Right atrium auricular region (tissue), 2 donors: ENCODE data around the gene OSGEP. TPM values are rescaled to one million over a fixed set of nuclear protein-coding genes. Genes with fewer than 3 reads are reported as not detected.

Source experiments
- DNase-seq: peaks from one replicate; pipeline ENCODE4 v3.0.0-alpha.2; 2019; ENCODE audit warnings: low spot score
- H3K27ac ChIP-seq, 2 donors: fragments of 200-600 bp; sonication (generic); 1 replicate in 1 of 2; 2 replicates in 1 of 2; pipeline ENCODE4 v1.5.1; 2016 to 2019
- H3K27me3 ChIP-seq, 2 donors: fragments of 200-600 bp; sonication (generic); one replicate each; pipeline versions ENCODE4 v1.5.1 to v1.6.0; 2017 to 2019
- H3K36me3 ChIP-seq: fragments of 200-600 bp; sonication (generic); one replicate; pipeline ENCODE4 v1.5.1; 2016
- H3K4me1 ChIP-seq, 2 donors: fragments of 200-600 bp; sonication (generic); one replicate each; pipeline versions ENCODE4 v1.5.1 to v1.6.0; 2017 to 2019
- H3K4me3 ChIP-seq, 2 donors: fragments of 200-600 bp; sonication (generic); 1 replicate in 1 of 2; 2 replicates in 1 of 2; pipeline ENCODE4 v1.5.1; 2017 to 2019; ENCODE audit warnings: mild to moderate bottlenecking in 1 of 2, moderate library complexity in 1 of 2
- H3K9me3 ChIP-seq, 2 donors: fragments of 200-600 bp; sonication (generic); one replicate each; pipeline ENCODE4 v1.5.1; 2019
- CTCF ChIP-seq, 2 donors: fragments of 200-600 bp; sonication (generic); IDR thresholded peaks; one replicate each; pipeline ENCODE4 v1.5.1; 2019; ENCODE audit warnings: antibody characterized with exemption in 2 of 2
- total RNA-seq, 2 donors: library from RNA; depleted of rRNA; stranded (reverse); fragments of >200 nt; gene quantifications; one replicate each; pipeline ENCODE4 v1.1.0, GENCODE V29; 2016

Gene OSGEP
- total RNA-seq, 2 donors from 2014 or later: 23.8 to 30.1 TPM

GRCh38 chr14:20400589-20400964 is 54.0 kb downstream of the OSGEP start:
- H3K4me3 ChIP-seq: no peak overlapping the region
- H3K4me1 ChIP-seq: no peaks in the 10 kb centered on the region
- peaks cover 93% of the 10 kb centered on the region for H3K36me3 ChIP-seq
- no peaks in the 10 kb centered on the region for H3K27me3 ChIP-seq
- no peaks in the 10 kb centered on the region for H3K9me3 ChIP-seq
- no peak overlapping the region for H3K27ac ChIP-seq
- TF ChIP-seq CTCF (IDR thresholded peaks at IDR 0.05): no peak
- DNase-seq: no peak

GRCh38 chr14:20397511-20397910 is 57.1 kb downstream of the OSGEP start:
- TF ChIP-seq CTCF (IDR thresholded peaks at IDR 0.05): no peak
- no peaks in the 10 kb centered on the region for H3K4me1 ChIP-seq

More at GRCh38 chr14:20397511-20397910, 57.1 kb downstream of the OSGEP start:
- Histone ChIP-seq H3K36me3 (peaks cover 78% of the 10 kb centered on the region), H3K27me3 (no peaks in the 10 kb centered on the region), H3K4me3 (no peak overlapping the region), H3K27ac (no peak overlapping the region), H3K9me3 (no peaks in the 10 kb centered on the region)
- DNase-seq: no peak

Other genes starting within 250 kb of the OSGEP start
- gene OR11H6, start 231.1 kb downstream of the OSGEP start, total RNA-seq: not detected
- not detected for gene OR11H7, start 225.8 kb downstream of the OSGEP start, total RNA-seq
- gene OR11H4, start 215.5 kb downstream of the OSGEP start, total RNA-seq: not detected
- gene TTC5, start 148.9 kb downstream of the OSGEP start, total RNA-seq: 1 to 10 TPM; 4.3 to 7.7 TPM
- 10 to 100 TPM; 52.9 to 71.1 TPM for gene CCNB1IP1, start 121.5 kb downstream of the OSGEP start, total RNA-seq
- gene PARP2, start 111.2 kb downstream of the OSGEP start, total RNA-seq: 1 to 10 TPM; 6.5 to 8.9 TPM
- 10 to 100 TPM in 1 of 2 donors, 1 to 10 TPM in 1; 6.9 to 11.9 TPM for gene TEP1, start 41.3 kb downstream of the OSGEP start, total RNA-seq
- gene KLHL33, start 18.6 kb downstream of the OSGEP start, total RNA-seq: under 1 TPM; 0.35 to 0.44 TPM
- gene APEX1, start 414 bp upstream of the OSGEP start, total RNA-seq: 10 to 100 TPM; 72.6 to 97.6 TPM
- 10 to 100 TPM in 1 of 2 donors, 1 to 10 TPM in 1; 9.8 to 13.3 TPM for gene PIP4P1, start 6.6 kb upstream of the OSGEP start, total RNA-seq
- 10 to 100 TPM in 1 of 2 donors, 1 to 10 TPM in 1; 7.4 to 25.2 TPM for gene PNP, start 14.6 kb upstream of the OSGEP start, total RNA-seq
- gene RNASE10, start 50.7 kb upstream of the OSGEP start, total RNA-seq: not detected
- not detected for gene RNASE9, start 106.2 kb upstream of the OSGEP start, total RNA-seq
- gene RNASE11, start 133.2 kb upstream of the OSGEP start, total RNA-seq: not detected
- gene RNASE12, start 136.6 kb upstream of the OSGEP start, total RNA-seq: not detected
- not detected for gene OR6S1, start 186.9 kb upstream of the OSGEP start, total RNA-seq
- gene RNASE4, start 229.7 kb upstream of the OSGEP start, total RNA-seq: 10 to 100 TPM; 19.5 to 44.4 TPM
- 10 to 100 TPM in 1 of 2 donors, 1 to 10 TPM in 1; 4.4 to 14.5 TPM for gene ANG, start 234.0 kb upstream of the OSGEP start, total RNA-seq